NCI-H345 treated with DMSO at 0.1 percent for 48 hours (cell line): Measurements from ENCODE around the gene MDH2.
"Not testable (repeated sequence)": the region's sequence is repeated elsewhere in the genome, so short reads cannot be mapped to it uniquely, and the experiment has no call there.

Experiments
- DNase-seq: peaks from one replicate; lab custom pipeline; 2025; ENCODE audit not compliant: unreplicated experiment; lab: John Stamatoyannopoulos, UW

The MDH2 gene, protein sequence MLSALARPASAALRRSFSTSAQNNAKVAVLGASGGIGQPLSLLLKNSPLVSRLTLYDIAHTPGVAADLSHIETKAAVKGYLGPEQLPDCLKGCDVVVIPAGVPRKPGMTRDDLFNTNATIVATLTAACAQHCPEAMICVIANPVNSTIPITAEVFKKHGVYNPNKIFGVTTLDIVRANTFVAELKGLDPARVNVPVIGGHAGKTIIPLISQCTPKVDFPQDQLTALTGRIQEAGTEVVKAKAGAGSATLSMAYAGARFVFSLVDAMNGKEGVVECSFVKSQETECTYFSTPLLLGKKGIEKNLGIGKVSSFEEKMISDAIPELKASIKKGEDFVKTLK

DNA sequence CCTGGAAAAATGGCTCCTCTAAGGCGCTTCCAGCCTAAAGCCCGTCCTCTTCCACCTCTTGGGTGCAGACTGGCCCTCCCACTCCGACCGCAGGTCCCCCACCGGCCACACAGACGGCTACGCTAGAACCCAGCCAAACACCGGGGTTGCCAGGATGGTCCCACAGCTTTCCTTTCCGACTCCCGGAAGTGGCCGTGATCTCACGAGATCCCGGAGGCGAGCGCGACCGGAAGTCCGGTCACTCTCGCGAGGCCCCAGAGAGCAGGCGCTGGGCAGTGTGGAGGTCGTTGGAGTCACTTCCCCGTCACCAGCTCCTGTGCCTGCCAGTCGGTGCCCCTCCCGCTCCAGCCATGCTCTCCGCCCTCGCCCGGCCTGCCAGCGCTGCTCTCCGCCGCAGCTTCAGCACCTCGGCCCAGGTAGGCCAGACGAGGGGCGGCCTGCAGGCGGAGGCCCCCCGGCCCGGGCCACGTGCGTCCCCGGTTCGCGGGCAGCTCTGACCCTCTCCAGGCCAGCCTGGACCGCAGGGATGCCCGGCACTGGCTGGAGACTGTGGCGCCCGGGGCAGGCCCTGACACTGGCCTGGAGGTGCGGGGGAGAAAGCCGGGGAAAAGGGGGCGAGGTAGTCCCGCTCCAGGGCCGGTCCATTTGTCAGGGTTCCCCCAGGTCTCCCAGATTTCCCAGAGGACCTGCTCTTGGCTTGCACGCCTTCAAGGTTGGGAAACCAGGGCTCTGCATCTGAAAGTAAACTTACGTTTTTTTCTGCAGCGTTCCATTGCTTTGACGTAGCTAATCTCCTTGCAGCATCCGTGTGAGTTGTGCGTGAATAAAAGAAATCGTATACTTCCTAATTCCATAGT, at the start of gene MDH2, which contains the start of gene STYXL1:
TSS of gene MDH2 (plus strand) at position 296 of the 857 bp plus-strand sequence. CDS start at position 351, 55 bp downstream.
TSS of gene STYXL1 (minus strand) at position 190 of the 857 bp plus-strand sequence. CDS start 17,477 bp downstream, outside the sequence.
- DNase-seq: peak; percentile 68

DNA sequence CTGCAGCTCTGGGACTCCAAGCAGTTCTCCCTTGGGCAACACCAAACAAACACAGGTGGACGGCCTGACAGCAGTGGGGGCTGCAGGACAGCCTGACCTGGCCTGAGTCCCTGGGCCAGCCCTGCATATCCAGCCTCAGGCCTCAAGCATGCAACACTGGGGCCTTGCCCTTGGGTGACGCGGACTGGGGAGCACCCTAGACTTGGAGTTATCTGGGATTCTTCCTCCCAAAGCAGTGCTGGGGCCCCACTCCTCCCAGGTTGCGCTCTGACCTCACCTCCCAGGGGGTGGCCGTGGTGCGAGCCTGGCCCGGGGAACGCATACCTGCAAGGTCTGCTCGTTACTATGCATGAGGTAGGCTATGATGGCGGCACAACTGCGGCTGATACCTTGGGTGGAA, 47.3 kb upstream of the MDH2 start:
- DNase-seq: no peak

DNA sequence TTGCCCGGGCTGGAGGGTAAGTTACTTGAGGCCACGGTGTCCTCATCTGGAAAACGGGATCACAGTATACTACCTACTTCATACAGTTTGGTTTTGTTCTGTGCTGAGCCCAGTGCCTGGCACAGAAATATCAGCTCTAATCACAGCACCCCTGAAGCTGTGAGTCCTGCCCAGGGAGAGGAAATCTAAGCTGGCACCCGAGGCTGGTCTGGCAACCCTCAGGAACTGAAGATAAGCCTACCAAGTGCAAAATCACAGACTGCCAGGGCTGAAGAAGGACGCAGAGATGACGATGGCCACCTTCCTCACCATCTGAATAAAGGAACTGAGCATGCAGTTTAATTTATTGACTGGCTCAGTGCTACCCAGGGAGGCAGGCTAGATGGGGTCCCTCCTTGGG, 45.8 kb upstream of the MDH2 start:
- DNase-seq: no peak

DNA sequence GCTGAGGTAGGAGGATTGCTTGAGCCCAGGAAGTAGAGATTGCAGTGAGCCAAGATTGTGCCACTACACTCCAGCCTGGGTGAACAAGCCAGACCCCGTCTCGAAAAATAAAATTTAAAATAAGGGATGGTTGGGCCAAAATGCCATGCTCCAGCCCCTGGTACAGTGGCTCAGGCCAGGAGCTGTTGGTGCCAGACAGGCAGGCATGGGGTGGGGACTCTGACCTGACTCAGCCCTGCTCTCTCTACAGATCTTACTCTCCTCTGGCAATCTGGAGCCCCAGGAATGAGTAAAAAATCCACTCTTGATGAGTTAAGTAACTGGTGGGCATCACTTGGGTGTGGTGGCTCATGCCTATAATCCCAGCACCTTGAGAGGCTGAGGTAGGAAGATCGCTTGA, 45.1 kb upstream of the MDH2 start:
- no peak for DNase-seq

DNA sequence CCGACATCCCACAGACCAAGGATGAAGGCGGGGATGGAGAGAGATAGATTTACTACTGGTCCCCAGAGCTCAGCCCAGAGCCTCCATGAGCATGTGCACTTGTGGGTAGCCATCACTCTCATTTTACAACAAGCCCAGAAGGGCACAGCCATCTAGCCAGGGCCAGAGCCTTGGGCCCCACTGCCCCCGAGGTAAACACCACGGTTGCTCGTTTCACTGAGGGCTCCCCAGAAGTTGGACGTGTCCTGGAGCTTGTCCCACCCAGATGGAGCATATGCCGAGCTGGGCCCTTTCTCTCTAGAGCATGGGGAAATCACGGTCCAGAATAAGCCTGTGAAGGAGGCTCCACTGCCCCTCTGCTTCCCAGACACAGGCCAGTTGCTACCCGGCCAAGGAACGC, 44.6 kb upstream of the MDH2 start:
- DNase-seq: no peak

DNA sequence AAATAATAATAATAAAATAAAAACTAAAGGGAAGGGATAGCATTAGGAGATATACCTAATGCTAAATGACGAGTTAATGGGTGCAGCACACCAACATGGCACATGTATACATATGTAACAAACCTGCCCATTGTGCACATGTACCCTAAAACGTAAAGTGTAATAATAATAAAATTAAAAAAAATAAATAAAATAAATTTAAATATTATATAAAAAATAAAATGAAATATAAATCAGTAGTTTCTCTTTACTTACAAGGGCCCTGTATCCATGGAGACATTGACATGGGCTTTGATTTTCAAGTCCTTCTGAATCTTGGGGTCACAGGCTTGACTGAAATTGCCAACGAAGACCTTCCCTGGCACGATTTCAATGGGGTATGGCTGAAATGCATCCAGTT, 42.9 kb upstream of the MDH2 start:
- not testable (repeated sequence) for DNase-seq

DNA sequence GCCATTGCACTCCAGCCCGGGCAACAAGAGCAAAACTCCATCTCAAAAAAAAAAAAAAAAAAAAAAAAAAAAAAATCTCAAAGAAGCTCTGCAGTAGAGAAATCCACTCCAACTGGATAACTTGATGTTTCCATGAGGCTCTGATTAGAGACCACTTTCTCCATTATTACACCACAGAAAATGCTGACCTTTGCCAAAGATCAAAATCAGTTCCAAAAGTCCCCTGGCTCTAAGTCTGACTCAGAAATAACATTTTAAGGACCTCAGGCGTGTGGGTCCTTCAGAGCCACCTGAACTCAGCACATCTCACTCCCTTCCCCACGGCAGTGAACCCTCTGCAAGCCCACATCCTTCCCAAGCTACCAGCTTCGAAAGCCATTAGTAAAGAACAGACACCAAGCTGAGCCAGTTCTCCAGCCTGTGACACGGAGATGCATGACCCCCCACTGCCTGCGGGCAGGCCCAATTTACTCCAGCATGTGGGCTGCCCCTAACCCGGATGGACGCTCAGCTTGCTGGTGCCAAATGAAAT, 39.7 kb upstream of the MDH2 start:
- no peak for DNase-seq

DNA sequence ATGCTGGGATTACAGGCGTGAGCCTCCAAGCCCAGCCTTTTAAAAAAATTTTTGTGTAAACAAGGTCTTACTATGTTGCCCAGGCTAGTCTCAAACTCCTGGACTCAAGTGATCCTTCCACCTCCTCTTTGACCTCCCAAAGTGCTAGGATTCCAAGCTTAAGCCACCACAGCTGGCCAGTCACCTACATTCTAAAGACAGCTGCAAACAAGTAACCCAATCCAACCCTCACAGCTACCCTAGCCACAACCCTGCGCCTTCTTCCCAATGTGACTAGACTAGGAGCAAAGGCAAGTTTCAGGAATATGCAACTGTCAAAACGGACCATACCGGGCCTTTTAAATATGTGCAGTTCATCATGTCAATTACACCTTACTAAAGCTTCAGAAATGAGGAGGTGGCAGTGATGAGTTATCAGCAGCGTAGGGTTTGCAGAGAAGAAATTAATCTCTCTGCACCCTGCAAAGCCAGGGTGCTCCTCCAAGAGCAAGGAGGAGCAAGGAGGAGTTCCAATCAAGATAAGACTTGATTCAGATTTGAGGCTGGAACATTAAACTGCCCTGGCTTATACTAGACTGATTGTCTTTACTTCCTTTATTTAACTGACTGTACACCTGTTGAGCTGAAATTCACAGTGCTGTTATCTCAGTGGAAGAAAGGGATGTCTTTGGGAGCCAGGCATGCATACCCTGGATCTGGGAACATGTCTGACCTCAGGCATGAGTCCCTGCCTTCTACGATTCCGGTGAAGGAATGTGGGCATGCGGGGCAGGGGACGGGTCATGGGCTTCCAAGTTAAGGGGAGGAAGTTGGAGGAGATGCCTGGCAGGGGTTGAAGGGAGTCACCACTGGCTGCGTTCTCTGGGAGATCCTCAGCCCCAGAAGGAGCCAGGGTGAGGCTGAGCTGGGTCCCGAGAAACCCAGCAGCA, 38.0 kb upstream of the MDH2 start:
- DNase-seq: no peak

DNA sequence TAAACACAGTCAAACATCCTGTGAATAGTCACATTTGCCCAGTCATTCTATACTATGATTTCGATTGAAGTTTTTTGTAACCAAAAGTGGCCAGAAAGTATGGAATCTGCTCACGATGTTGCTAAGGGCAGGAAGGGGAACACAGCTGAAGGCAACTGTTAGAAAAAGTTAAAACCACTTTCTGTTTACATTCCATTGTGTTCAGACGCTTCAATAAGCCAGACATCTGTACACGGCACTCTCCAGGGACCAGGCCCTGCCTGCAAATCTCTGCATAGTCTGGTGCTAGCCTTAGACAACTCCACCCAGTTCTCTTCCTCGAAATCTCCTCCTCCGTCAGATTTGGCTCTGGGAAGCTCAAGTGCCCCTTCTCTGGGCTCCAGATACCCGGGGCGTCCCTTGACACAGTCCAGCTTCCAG, 36.5 kb upstream of the MDH2 start:
- no peak for DNase-seq

DNA sequence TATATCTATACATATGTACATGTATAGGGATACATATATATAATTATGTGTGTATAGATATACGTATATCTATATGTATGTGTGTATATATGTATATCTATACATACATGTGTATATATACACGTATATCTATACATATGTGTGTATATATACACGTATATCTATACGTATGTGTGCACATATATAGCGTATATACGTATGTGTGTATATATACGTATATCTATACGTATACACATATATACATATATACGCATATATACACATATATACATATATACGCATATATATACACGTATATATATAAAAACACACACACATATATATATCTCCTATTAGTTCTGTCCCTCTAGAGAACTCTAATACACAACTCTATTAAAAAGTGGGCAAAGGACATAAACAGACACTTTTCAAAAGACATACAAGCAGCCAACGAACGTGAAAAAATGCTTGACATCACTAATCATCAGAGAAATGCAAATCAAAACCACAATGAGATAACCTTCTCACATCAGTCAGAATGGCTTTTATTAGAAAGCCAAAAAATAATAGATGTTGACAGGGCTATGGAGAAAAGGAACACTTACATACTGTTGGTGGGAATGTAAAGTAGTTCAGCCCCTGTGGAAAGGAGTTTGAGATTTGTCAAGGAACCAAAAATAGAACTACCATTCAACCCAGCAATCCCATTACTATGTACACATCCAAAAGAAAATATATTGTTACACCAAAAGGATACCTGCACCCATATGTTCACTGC, 31.5 kb upstream of the MDH2 start:
- no peak for DNase-seq

DNA sequence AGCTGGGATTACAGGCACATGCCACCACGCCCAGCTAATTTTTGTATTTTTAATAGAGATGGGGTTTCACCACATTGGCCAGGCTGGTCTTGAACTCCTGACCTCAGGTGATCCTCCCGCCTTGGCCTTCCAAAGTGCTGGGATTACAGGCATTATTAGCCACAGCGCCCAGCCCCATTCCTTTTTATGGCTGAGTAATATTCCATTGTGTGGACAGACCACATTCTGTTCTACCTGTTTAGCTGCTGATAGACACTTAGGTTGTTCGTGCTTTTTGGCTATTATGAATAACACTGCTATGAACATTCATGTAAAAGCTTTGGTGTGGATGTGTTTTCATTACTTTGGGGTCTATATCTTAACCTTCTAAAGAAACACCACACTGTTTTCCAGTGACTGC, 29.4 kb upstream of the MDH2 start:
- DNase-seq: not testable (repeated sequence)

DNA sequence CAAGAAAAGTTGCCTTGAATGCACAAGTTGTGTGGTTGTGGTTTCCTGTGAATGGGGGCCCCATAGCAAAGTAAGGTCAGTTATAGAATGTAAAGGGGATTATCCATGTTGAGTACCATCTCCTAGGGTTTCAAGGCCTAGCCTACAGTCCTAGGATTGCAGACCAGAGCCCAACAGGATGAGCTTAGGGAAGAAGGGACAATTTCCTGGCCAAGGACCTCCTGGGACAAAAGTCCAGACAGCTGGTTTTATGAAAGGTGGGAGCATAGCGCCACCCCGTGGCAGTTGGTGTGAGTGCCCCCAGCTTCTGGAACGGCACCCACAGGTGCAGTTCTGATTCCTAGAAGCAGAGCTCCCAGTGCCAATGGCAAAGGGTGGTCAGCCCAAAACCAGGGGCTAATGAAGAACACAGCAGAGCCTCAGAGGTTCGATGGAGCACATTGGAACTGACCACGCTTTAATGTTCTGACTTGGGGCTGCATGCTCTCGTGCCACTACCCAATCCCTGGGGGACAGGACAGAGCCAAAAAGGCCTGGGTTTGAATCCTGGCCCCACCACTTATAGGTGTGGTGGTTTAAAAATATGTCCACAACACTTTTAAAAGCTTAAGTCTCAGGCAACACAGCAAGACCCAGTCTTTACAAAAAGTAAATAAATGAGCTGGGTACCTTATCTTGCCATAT, 27.7 kb upstream of the MDH2 start:
- DNase-seq: peak; percentile 39

DNA sequence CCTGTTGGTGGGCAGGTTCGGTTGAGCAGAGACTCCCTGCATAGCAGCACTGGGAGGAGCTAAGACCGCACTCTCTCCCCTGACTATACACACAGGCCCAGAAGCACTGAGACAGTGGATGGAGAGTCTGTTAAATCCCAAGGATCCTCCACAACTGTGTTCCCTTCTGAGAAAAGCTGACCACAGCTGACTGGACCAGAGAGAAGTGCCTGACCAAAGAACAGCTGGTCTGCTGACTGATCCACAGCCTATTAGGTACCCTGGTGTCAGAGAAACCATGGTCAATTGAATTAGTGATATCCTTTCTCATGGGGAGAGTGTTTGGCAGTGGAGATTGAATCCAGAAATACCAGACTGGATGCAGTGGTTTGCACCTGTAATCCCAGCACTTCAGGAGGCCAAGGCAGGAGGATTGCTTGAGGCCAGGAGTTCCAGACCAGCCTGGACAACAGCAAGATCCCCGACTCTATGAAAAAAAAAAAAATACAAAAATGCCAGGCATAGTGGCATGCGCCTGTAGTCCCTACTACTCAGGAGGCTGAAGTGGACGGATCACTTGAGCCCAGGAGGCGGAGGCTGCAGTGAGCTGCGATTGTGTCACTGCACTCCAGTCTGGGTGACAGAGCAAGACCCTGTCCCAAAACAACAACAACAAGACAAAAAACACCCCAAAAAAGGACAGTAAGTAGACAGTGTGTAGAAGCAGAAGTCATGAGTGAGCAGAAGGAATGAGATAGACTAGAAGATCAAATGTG, 25.7 kb upstream of the MDH2 start:
- no peak for DNase-seq

DNA sequence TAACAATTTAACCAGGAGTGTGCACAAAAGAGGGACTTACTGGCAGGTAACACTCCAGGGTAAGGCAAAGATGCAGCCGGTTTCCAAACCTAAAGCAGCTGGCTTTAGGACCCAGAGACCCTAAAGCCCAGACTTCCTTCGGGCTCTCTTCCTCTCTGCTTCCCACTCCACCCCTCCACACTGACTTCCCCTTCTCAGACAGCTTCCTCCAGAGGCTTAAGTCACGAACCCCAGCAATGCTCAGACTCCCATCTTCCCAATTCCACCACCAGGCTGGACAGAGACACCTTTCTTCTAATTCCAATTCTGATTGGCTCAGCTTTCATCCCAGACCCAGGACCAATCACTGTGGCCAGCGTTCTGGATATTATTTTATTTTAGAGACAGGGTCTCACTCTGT, 24.9 kb upstream of the MDH2 start:
- DNase-seq: no peak

DNA sequence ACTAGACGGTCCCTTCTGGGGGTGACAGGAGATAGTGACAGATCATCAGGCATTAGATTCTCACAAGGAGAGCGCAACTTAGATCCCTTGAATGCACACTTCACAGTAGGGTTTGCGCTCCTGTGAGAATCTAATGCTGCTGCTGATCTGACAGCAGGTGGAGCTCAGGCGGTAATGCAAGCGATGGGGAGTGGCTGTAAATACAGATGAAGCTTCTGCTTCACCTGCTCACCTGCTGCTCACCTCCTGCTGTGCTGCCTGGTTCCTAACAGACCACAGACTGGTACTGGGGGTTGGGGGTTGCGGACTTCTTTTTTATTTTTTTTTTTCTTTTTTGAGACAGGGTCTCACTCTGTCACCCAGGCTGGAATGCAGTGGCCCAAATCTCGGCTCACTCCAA, 18.2 kb upstream of the MDH2 start:
- peak; percentile 17 for DNase-seq

DNA sequence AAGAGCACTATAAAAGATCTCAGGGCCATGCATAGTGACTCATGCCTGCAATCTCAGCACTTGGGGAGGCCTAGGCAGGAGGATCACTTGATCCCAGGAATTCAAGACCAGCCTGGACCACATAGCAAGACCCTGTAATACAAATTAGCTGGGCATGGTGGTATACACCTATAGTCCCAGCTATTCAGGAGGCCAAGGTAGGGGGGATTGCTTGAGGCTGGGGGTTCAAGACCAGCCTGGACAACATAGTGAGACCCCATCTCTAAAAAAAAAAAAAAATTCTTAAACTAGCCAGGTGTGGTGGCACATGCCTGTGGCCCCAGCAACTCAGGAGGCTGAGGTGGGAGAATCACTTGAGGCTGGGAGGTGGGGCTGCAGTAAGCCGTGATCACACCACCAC, 15.9 kb upstream of the MDH2 start:
- no peak for DNase-seq

DNA sequence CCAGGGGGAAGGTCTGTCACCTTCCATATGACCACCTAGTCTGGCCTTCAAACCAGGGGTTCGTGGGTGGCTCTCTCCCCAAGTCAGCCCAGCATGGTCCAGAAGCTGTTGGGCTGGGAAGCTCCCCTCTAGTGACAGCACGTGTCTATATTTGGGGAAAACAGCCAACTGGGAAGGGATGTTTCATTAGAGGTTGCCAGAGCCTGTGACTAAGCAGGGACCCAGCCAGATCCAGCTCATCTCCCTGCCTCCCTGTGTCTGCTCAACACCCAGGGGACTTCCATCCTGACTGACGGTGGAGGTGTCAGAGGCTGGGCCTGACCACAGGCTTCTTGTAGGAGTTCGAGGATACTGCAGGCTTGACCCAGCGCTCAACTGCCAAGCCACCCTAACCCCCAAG, 10.6 kb upstream of the MDH2 start:
- no peak for DNase-seq

DNA sequence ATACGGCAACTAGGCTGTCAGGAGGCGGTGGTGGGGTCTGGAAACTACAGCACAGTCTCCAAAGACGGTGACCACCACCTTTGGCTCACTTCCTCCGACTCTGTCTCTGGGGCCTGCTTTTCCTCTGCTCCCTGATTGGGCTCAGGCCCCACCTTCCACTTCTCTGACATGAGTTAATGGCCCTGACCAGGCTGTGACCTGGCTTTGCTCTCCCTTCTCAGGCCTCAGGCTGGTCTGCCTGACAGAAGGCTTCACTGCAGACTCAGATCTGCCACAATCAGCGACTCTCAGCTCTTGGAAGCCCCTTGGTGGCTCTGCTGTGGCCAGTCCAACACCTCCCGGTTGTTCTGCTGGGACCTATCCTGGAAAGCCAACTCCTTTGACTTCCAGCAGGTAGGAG, 7.8 kb upstream of the MDH2 start:
- no peak for DNase-seq

DNA sequence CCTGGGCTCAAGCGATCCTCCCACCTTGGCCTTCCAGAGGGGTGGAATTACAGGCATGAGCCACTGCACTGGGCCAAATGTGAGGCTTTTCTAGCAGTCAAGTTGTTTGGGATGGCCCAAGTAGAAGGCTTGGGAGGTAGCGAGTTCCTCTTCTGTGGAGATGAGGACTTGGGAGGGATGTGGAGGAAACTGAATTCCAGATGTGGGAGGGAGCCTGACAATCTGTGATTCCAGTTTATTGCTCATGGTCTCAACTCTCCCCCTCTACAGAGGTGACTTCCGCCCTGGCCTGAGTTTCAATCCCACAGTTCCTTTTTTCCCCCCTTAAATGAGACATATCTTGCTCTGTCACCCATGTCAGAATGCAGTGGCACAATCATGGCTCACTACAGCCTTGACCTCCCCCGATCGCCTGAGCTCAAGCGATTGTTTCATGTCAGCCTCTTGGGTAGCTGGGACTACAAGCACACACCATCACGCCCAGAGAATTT, 3.5 kb upstream of the MDH2 start:
- DNase-seq: no peak
